H1 (cell line): ENCODE measurements around the gene RASSF9. TPM values are rescaled to one million over a fixed set of nuclear protein-coding genes. Genes with fewer than 3 reads are reported as not detected.

Experiments
- BCL11A ChIP-seq, 2 experiments: IDR thresholded peaks; one replicate each; pipeline ENCODE4 v1.6.1; 2011; ENCODE audit warnings: low read depth in 2 of 2, low read length in 2 of 2, mild to moderate bottlenecking in 2 of 2
- polyA plus RNA-seq, 7 experiments: library from polyadenylated mRNA; depleted of rRNA in 3 of 7; stranded (reverse) in 5 of 7; unstranded in 2 of 7; fragments of >200 nt in 5 of 7; fragments of 200-250 nt in 2 of 7; gene quantifications; 1 replicate in 5 of 7; 2 replicates in 1 of 7; 4 replicates in 1 of 7; pipeline versions ENCODE4 v1.2.1 to v1.2.3, GENCODE V29; 2011 to 2013; ENCODE audit warnings: missing spikeins in 2 of 7, mixed read lengths in 2 of 7
- total RNA-seq: library from RNA; stranded (reverse); fragmentation: NEBNext Ultra II Directional; extraction: Animal tissue kit (Norgen Biotek cat#: 25700); gene quantifications from 2 replicates; pipeline ENCODE4 v1.2.1, GENCODE V29; 2021
- TF ChIP-seq, protein P1 (sequence below), 3 experiments: IDR thresholded peaks; 1 replicate in 2 of 3; 2 replicates in 1 of 3; pipeline versions ENCODE4 v1.5.1 to v1.6.1; 2011; ENCODE audit warnings: low read length in 3 of 3, mild to moderate bottlenecking in 3 of 3, inconsistent platforms in 2 of 3, low read depth in 1 of 3, moderate library complexity in 1 of 3; ENCODE audit not compliant: insufficient read depth in 1 of 3; ENCODE audit errors: control extremely low read depth in 1 of 3

The RASSF9 gene
- total and polyA plus RNA-seq, 2 of the 8 experiments (the other 6 are each of a cell fraction or from before 2014, with no cell fraction given): 0.06 to 0.39 TPM

DNA sequence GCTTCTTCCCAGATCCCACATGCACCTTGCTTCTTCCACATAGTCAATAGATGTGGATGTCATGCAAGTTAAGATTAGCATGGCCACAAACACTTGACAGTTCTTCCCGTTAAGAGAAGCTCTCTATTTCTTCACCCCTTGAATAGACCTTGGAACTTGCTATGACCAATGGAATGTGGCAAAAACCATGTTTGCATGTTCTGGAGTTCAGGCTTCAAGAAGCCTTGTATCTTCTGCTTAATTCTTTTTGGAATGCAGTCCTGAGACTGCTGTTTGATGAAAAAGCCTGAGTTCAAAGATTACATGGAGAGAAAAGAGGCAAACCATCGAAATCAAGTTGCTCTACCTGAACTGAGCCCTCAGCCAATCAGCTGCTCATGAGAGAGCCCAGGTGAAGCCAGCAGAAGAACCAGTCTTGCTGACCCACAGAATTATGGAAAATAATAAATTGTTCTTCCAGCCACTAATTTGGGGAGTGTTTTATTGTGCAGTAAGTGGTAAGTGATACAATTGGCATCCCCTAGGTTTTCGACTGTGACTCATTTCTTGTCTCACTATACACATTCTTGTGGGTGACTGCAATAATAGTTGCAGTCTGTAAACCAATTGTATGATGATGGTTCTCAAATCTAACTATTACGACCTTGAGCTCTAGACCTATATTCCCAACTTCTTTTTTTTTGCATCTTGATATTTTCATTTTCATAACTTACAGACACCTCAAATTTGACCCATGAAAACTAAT, 12.6 kb downstream of the RASSF9 start (continued):
- TF ChIP-seq, protein P1, sequence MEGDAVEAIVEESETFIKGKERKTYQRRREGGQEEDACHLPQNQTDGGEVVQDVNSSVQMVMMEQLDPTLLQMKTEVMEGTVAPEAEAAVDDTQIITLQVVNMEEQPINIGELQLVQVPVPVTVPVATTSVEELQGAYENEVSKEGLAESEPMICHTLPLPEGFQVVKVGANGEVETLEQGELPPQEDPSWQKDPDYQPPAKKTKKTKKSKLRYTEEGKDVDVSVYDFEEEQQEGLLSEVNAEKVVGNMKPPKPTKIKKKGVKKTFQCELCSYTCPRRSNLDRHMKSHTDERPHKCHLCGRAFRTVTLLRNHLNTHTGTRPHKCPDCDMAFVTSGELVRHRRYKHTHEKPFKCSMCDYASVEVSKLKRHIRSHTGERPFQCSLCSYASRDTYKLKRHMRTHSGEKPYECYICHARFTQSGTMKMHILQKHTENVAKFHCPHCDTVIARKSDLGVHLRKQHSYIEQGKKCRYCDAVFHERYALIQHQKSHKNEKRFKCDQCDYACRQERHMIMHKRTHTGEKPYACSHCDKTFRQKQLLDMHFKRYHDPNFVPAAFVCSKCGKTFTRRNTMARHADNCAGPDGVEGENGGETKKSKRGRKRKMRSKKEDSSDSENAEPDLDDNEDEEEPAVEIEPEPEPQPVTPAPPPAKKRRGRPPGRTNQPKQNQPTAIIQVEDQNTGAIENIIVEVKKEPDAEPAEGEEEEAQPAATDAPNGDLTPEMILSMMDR (IDR thresholded peaks at IDR 0.05; ENCODE audit: control extremely low read depth in 1 of 3, insufficient read depth in 1 of 3, low read depth in 1 of 3, low read length in 3 of 3): no peak
- no peak for TF ChIP-seq BCL11A (IDR thresholded peaks at IDR 0.05; ENCODE audit: low read depth in 2 of 2, low read length in 2 of 2)
- TF ChIP-seq, all 59 proteins: peak for 0
